Activated naive CD8-positive, alpha-beta T cell treated with anti-CD3 and anti-CD28 coated beads, Interleukin-2, amount 50 U/mL, for 24 hours (primary cell): ENCODE measurements around the gene TWNK.

Source experiments
- ATAC-seq: fragments of 150-1000 bp; cut with Tn5 transposase; one replicate; pipeline ENCODE4 v1.10.0; 2021
- DNase-seq: peaks from one replicate; pipeline ENCODE4 v3.0.0; 2021
- H3K27ac Mint-ChIP-seq: one replicate; pipeline ENCODE4 v1.8.0; 2021; ENCODE audit warnings: mild to moderate bottlenecking, mixed read lengths
- H3K27me3 Mint-ChIP-seq: one replicate; pipeline ENCODE4 v1.8.0; 2021; ENCODE audit warnings: mixed read lengths
- H3K36me3 Mint-ChIP-seq: one replicate; pipeline ENCODE4 v1.8.0; 2021; ENCODE audit warnings: low read depth, mixed read lengths
- H3K4me1 Mint-ChIP-seq: one replicate; pipeline ENCODE4 v1.8.0; 2021; ENCODE audit warnings: mixed read lengths
- H3K4me3 Mint-ChIP-seq: one replicate; pipeline ENCODE4 v1.8.0; 2021; ENCODE audit warnings: mild to moderate bottlenecking, moderate library complexity, mixed read lengths
- H3K9me3 Mint-ChIP-seq: one replicate; pipeline ENCODE4 v1.8.0; 2021; ENCODE audit warnings: mixed read lengths

Gene TWNK

DNA sequence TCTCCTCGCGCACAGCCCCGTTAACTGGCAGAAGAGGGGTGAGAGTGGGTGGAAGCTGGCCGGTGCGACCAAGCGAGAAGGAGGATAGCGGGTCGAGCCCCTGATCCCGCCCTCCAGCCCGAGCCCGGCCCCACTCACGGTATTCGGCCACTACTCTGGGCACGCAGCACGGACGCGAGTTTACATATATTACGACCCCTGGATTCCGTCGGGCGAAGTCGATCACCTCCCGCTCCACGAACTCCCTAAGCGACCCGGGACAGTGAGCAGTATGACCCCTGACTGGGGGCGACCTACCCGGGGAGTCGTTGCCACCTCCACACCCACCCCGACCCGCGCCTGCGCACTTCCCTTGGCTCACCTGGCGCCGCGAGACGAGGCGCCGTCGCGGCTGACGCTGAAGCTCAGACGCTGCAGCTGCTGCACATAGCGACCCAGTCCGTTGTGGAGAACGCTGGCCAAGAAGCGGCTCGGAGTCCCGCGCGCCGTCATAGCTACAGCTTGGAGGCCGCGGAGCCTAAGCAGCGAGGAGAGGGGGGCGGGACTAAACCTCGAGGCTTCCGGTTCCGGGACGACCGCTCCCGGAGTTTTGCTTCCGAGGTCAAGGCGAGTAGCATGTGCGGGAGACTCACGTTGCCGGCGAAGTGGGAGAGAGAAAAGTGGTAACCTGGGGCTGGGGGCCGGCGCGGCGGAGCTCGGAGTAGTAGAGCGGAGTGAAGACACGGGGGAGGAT is at the start of gene TWNK, which contains the start of gene MRPL43:
Gene TWNK, plus strand, starts transcription at position 592 of the 733 bp plus-strand sequence. CDS start 668 bp downstream, outside the sequence.
Gene MRPL43, minus strand, starts transcription at position 546 of the 733 bp plus-strand sequence. Its CDS starts 54 bp downstream, at position 492.
- DNase-seq (peak; percentile 88), ATAC-seq (peak; percentile 93)
- Mint-ChIP-seq H3K36me3 (peaks cover 31% of the 10 kb centered on the region), H3K27me3 (no peaks in the 10 kb centered on the region), H3K4me3 (peak within 1 kb of the TSS; percentile 98), H3K27ac (peak within 1 kb of the TSS; percentile 96), H3K4me1 (peaks cover 44% of the 10 kb centered on the region), H3K9me3 (no peaks in the 10 kb centered on the region)

DNA sequence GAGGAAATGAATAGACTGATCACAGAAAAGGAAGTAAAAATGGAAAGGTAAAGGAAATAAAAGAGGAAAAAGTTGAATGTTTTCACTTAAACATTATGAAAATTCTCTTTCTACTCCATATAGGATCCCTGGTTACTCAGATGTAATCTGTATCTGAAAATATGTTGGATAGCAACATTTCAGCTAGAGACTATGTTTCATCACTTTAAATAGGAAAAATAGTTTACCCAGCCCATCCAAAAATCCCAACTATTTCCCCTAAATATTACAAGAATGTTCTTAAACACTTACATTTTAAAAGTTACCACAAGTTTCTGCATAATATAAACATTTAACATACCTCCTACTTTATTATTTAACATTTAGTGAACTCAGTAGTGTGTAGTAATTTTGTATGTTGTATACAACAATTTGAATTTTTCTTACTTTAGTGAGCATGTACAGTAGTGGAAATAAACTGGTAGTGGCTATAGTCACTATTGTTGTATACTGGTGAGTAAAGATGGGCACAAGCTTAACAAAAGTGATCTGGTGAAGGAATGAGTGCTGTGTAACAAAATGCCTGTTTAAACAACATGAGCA is 47.5 kb upstream of the TWNK start:
- Mint-ChIP-seq H3K27me3 (no peaks in the 10 kb centered on the region), H3K4me3 (no peak overlapping the region), H3K4me1 (peaks cover 15% of the 10 kb centered on the region), H3K36me3 (peaks cover 35% of the 10 kb centered on the region), H3K9me3 (no peaks in the 10 kb centered on the region), H3K27ac (no peak overlapping the region)
- ATAC-seq: no peak
- no peak for DNase-seq

DNA sequence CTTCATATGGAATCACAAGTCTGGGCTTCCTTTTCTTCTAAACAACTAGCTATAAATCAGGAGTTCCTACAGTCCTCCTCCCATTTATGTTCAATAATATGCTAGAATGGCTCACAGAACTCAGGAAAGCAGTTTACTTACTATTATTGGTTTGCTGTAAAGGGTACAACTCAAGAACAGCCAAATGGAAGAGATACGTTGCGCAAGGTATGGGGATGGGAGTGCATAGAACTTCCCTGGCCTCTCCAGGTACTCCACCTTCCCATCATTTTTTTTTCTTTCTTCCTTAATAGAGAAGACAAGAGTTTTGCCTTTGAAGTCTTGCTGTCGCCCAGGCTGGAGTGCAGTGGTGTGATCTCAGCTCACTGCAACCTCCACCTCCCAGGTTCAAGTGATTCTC is 45.1 kb upstream of the TWNK start:
- DNase-seq: no peak
- Mint-ChIP-seq H3K4me1 (peaks cover 15% of the 10 kb centered on the region), H3K9me3 (no peaks in the 10 kb centered on the region), H3K36me3 (peaks cover 51% of the 10 kb centered on the region), H3K27ac (no peak overlapping the region), H3K27me3 (no peaks in the 10 kb centered on the region), H3K4me3 (no peak overlapping the region)
- ATAC-seq: no peak

DNA sequence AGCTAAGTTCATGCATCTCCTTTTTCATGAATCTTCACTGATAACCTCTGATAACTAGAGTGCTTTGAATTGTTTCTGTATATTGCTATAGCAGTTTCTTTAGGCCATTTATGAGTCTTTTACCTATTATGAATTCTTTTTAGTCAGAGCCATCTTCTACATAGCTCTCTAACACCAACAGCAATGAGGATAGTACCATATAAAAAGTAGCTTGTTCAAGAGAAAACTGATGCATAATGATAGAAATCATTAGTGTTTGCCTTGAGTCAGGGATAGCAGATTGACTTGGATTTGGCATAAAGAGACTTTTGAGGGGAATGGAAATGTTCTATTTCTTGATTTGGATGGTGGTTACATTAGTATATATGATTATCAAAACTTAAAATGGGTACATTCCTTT is 43.8 kb upstream of the TWNK start:
- H3K27ac Mint-ChIP-seq: peak overlapping the region; percentile 79
- DNase-seq (no peak), ATAC-seq (no peak)
- no peaks in the 10 kb centered on the region for H3K27me3 Mint-ChIP-seq
- H3K4me1 Mint-ChIP-seq: peaks cover 15% of the 10 kb centered on the region
- H3K4me3 Mint-ChIP-seq: no peak overlapping the region
- H3K9me3 Mint-ChIP-seq: no peaks in the 10 kb centered on the region
- peaks cover 49% of the 10 kb centered on the region for H3K36me3 Mint-ChIP-seq

DNA sequence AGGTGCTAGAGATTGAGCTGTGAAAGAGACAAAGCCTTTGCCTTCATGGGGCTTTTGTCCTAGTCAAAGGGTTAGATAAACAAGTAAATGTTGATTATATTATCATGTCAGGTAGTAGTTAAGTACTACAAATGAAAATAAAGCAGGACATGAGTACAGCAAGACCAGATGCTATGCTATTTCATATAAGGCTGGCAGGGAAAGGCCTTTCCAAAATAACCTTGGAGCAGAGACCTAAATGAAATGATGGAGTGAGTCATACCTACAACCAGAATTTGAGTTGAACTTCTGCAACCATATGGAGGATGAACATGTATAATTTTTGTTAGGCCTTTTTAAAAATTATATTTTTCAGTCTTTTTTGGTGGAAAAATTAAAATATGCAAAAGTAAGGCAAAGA is 41.6 kb upstream of the TWNK start:
- Mint-ChIP-seq H3K27ac (peak overlapping the region; percentile 31), H3K9me3 (no peaks in the 10 kb centered on the region), H3K4me1 (peaks cover 15% of the 10 kb centered on the region), H3K27me3 (no peaks in the 10 kb centered on the region), H3K4me3 (no peak overlapping the region), H3K36me3 (peaks cover 45% of the 10 kb centered on the region)
- DNase-seq: no peak
- ATAC-seq: no peak

DNA sequence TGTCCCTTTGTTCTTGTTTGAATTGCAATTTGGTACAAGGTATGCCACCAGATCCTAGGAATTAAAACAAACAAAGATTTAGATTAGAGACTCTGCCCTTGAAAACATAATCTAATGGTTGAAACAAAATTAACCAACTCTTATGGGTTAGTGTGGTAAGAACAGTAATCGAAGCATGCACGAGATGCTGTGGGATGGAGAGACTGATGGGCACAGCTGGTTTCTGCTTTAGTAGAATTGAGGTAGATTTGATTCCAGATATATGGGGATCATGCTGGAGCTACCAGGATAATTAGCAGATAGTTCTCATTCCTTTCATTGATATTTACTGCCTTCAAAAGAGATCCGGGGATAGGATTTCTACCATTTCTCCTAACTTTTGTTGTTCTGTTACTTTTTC is 38.4 kb upstream of the TWNK start:
- Mint-ChIP-seq H3K27me3 (no peaks in the 10 kb centered on the region), H3K4me3 (no peak overlapping the region), H3K4me1 (peaks cover 6% of the 10 kb centered on the region), H3K9me3 (no peaks in the 10 kb centered on the region), H3K27ac (no peak overlapping the region), H3K36me3 (peaks cover 39% of the 10 kb centered on the region)
- ATAC-seq: no peak
- no peak for DNase-seq

DNA sequence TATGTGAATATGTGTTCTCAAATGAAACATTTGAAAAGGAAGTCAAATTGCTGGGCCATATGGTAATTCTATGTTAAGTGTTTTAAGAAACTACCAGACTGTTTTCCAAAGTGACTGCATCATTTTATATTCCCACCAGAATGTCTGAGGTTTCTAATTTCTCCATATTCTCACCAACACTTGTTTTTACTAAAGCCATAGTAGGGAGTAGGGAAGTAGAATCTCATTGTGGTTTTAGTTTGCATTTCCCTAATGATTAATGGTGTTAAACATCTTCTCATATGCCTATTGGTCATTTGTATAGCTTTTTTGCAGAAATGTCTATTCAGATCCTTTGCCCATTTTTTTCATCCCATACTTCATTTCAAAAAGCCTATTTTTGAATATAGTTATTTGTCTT is 27.1 kb upstream of the TWNK start:
- no peaks in the 10 kb centered on the region for H3K9me3 Mint-ChIP-seq
- no peak for ATAC-seq
- no peak for DNase-seq
- H3K27me3 Mint-ChIP-seq: no peaks in the 10 kb centered on the region
- H3K27ac Mint-ChIP-seq: no peak overlapping the region
- H3K4me1 Mint-ChIP-seq: peaks cover 3% of the 10 kb centered on the region
- H3K4me3 Mint-ChIP-seq: no peak overlapping the region
- H3K36me3 Mint-ChIP-seq: peaks cover 40% of the 10 kb centered on the region

DNA sequence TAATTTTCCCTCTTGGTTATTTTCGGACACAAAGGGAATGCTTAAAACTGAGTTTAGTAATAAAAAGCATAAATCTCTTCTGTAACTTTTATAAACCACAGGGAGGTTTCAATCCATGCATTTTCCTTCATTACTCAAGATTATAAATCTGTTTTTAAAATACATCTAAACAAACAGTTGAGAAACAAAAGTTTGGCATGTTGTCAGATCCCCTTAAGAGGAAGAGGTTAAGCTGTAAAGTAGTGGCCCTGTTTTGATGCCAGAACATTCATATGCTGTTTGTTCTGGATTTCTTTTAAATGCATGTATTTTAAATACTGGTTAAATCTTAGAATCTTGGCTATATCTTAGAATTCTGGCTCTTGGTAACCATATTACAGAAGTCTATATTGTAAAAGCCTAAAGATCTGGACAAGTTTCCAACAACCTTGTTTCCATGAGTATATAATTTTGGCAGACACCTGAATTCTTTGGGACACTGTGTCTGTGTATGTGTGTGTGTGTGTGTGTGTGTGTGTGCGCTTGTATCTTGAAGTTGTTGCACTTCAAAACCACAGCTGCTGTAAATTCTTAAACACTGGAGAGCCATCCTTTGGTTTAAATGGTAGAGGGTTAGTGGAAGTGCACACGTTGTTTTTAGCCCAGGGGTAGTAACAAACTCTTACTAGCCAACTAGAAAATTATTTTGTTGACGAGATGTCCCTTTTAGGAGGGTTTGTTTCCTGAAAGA is 24.8 kb upstream of the TWNK start:
- H3K4me3 Mint-ChIP-seq: no peak overlapping the region
- H3K27ac Mint-ChIP-seq: no peak overlapping the region
- no peaks in the 10 kb centered on the region for H3K27me3 Mint-ChIP-seq
- peaks cover 32% of the 10 kb centered on the region for H3K36me3 Mint-ChIP-seq
- no peak for ATAC-seq
- no peaks in the 10 kb centered on the region for H3K4me1 Mint-ChIP-seq
- no peaks in the 10 kb centered on the region for H3K9me3 Mint-ChIP-seq
- DNase-seq: no peak

DNA sequence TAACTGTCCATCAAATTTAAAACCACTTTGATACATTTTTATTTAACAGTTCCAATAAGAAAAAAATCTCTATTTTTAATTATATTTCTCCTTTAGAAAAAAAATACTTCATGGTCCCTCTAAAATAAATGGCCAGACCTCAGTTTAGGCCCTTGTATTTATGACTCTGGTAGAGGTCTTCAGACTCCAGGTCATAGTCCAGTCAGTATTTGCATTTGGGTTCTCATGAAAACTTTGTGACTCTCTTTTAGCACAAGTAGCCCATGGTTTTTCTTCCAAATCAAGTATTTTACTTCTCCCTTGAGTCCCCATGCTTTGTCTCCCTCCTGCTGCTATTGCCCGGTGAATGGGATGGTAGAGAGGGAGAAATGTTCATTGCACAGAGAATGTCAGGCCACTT is 23.5 kb upstream of the TWNK start:
- no peak for ATAC-seq
- no peaks in the 10 kb centered on the region for H3K9me3 Mint-ChIP-seq
- peaks cover 25% of the 10 kb centered on the region for H3K36me3 Mint-ChIP-seq
- H3K4me1 Mint-ChIP-seq: peaks cover 5% of the 10 kb centered on the region
- no peak overlapping the region for H3K4me3 Mint-ChIP-seq
- H3K27me3 Mint-ChIP-seq: no peaks in the 10 kb centered on the region
- no peak overlapping the region for H3K27ac Mint-ChIP-seq
- DNase-seq: no peak

DNA sequence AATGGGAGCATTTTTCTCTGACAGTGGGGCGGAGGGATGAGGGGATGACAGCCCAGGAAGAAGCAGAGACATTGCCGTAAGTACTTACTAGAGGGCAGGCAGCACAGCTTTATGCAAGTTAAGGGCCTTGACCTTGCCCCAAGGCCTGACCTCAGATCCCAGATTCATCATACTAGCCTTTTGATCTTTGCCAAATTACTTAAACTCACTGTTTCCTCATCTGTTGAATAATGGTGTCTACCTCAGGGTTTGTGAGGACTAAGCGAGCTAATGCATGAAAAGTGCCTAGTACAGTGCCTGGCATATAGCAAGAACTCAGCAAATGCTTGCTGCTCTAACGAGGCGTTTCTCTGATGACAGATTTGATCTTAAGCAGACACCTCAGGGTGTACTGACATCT is 21.5 kb upstream of the TWNK start:
- Mint-ChIP-seq H3K27me3 (no peaks in the 10 kb centered on the region), H3K4me1 (peaks cover 13% of the 10 kb centered on the region), H3K9me3 (no peaks in the 10 kb centered on the region), H3K36me3 (peaks cover 9% of the 10 kb centered on the region), H3K27ac (no peak overlapping the region), H3K4me3 (no peak overlapping the region)
- DNase-seq: no peak
- no peak for ATAC-seq

DNA sequence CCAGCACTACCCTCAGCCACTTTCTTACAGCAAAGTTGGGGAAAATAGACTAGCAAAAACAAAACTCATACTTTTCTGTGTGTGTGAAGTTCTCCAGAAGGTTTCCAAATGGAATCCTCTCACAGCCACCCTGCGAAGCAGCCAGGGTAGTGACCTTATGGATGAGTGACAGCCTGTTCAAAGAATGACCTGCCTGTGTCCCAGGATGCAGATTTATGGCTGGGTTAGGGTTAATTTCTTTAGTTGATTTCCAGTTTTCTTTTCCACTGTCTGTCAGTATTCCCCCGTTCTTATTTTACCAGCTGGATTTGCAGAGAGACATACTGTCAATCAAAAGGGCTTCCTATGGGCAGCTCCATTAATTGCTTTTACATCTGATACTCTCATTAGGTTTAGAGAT is 20.5 kb upstream of the TWNK start:
- Mint-ChIP-seq H3K4me3 (no peak overlapping the region), H3K27ac (no peak overlapping the region), H3K9me3 (no peaks in the 10 kb centered on the region), H3K36me3 (peaks cover 6% of the 10 kb centered on the region), H3K4me1 (peaks cover 15% of the 10 kb centered on the region), H3K27me3 (no peaks in the 10 kb centered on the region)
- no peak for ATAC-seq
- no peak for DNase-seq

DNA sequence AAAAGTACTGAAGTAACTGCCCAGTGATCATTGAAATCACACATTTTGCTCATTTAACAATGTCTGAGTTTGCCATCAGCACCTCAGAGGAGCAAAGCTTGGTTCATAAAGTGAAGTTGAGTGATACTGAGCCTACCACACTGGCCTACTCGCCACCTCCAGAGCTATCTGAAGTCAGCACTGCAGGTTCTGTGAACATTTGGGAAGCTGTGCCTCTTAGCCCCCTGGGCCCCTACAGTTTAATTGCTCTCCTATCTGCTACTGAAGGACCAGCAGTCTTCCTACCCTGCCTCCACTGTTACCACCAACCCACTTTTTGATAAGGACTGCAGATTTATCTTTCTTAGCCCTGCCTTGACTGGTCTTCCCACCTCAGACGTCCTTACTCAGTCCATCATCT is 20.0 kb upstream of the TWNK start:
- peaks cover 1% of the 10 kb centered on the region for H3K36me3 Mint-ChIP-seq
- no peaks in the 10 kb centered on the region for H3K27me3 Mint-ChIP-seq
- DNase-seq (no peak), ATAC-seq (no peak)
- no peaks in the 10 kb centered on the region for H3K9me3 Mint-ChIP-seq
- no peak overlapping the region for H3K4me3 Mint-ChIP-seq
- H3K4me1 Mint-ChIP-seq: peaks cover 18% of the 10 kb centered on the region
- H3K27ac Mint-ChIP-seq: no peak overlapping the region

DNA sequence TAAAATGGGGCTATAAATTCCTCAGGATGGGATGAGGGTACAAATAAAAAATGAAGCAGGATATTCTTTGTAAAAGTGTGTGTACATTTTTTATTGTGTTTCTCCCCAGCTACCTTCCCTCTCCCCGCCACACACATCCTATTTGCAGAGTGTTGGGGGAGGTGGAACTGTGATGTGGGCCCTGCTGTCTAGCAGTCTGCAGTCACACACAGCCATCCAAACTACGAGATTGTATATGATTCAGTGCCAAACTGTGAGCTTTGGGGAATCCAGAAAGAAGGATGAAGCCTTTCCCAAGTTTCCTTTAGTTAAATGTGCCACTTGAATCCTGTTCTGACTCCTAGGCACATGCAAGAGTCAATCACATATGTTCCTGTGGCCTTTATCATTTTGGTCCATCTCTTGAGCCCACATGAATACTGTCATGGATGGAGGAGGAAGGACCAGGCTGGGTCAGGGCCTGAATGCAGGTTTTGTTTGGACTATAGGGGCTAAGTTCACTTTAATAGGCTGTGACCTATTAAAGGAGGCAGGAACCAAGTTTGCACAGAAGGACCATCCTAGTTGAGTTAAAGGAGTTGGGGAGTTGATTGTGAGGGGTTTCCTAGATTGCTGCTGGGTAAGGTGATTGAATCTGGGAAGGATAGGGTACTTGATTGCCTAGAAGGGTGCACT is 19.1 kb upstream of the TWNK start:
- Mint-ChIP-seq H3K4me1 (peaks cover 24% of the 10 kb centered on the region), H3K4me3 (peak overlapping the region; percentile 18), H3K27ac (no peak overlapping the region), H3K9me3 (no peaks in the 10 kb centered on the region), H3K27me3 (no peaks in the 10 kb centered on the region), H3K36me3 (no peaks in the 10 kb centered on the region)
- ATAC-seq (no peak), DNase-seq (no peak)

DNA sequence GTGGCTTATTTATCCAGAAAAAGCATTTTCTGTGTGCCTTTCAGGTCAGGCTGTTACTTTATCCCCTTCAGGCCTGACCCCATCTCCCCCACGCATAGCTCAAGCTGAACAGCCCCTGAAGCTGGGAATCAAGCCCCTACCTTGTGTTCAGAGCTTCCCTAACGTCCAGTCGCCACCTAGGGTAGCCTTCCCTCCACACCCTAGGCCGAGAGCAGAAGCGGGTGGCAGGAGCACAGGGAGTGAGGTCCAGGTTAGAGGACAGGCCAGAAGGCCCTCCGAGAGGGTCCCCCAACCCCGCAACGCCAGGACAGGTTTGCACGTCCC is 18.5 kb upstream of the TWNK start:
- ATAC-seq: no peak
- Mint-ChIP-seq H3K4me3 (peak overlapping the region; percentile 18), H3K27ac (no peak overlapping the region), H3K27me3 (no peaks in the 10 kb centered on the region), H3K36me3 (no peaks in the 10 kb centered on the region), H3K9me3 (no peaks in the 10 kb centered on the region), H3K4me1 (peaks cover 24% of the 10 kb centered on the region)
- DNase-seq: no peak
